ENCODE data around the gene HYDIN.

DNA sequence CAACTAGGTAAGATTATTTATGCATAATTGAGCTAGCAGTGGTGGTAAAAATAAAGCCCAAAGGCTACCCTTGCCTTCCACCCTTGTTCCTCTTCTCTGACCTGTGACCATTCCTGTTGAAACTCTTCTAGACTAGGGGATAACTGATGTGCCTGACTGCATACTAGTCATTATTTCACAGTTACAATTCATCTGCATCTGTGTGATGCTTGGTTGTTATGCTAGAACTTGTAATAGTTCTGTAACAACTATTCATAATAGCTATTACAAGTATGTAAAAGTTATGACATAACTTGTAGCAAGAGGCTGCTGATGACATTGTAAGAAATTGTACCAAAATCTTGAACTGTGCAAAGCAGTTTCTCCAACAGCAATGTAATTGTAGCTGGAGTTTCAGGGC lies 427.2 kb downstream of the HYDIN start:
- TF ChIP-seq, protein P1, sequence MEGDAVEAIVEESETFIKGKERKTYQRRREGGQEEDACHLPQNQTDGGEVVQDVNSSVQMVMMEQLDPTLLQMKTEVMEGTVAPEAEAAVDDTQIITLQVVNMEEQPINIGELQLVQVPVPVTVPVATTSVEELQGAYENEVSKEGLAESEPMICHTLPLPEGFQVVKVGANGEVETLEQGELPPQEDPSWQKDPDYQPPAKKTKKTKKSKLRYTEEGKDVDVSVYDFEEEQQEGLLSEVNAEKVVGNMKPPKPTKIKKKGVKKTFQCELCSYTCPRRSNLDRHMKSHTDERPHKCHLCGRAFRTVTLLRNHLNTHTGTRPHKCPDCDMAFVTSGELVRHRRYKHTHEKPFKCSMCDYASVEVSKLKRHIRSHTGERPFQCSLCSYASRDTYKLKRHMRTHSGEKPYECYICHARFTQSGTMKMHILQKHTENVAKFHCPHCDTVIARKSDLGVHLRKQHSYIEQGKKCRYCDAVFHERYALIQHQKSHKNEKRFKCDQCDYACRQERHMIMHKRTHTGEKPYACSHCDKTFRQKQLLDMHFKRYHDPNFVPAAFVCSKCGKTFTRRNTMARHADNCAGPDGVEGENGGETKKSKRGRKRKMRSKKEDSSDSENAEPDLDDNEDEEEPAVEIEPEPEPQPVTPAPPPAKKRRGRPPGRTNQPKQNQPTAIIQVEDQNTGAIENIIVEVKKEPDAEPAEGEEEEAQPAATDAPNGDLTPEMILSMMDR (IDR thresholded peaks at IDR 0.05), result no peak
- no peak for TF ChIP-seq POLR2A (IDR thresholded peaks at IDR 0.05)
